Left lung (tissue), 10 donors: ENCODE measurements around the gene LPIN3. TPM values are rescaled to one million over a fixed set of nuclear protein-coding genes. Genes with fewer than 3 reads are reported as not detected.

Source experiments
- ATAC-seq: fragments of 200-7000 bp; cut with Tn5 transposase; one replicate; pipeline ENCODE4 v1.9.1; 2020; ENCODE audit warnings: moderate library complexity
- DNase-seq, 4 donors: peaks; one replicate each; pipeline ENCODE4 v3.0.0-alpha.2; 2013 to 2020
- H3K27ac ChIP-seq, 2 donors: fragments of 200-600 bp; sonication (generic) in 1 of 2; one replicate each; pipeline versions ENCODE4 v1.5.0 to v1.8.0; 2020 to 2021
- H3K27me3 ChIP-seq, 2 donors: fragments of 200-600 bp; sonication (generic) in 1 of 2; one replicate each; pipeline versions ENCODE4 v1.5.0 to v1.8.0; 2020 to 2021
- H3K36me3 ChIP-seq, 2 donors: fragments of 200-600 bp; sonication (generic) in 1 of 2; one replicate each; pipeline versions ENCODE4 v1.5.0 to v1.8.0; 2020 to 2021
- H3K4me1 ChIP-seq, 2 donors: fragments of 200-600 bp; one replicate each; pipeline ENCODE4 v1.8.0; 2021
- H3K4me3 ChIP-seq, 2 donors: fragments of 200-600 bp; sonication (generic) in 1 of 2; one replicate each; pipeline versions ENCODE4 v1.5.0 to v1.8.0; 2020 to 2021; ENCODE audit warnings: mild to moderate bottlenecking in 1 of 2
- H3K9me3 ChIP-seq, 2 donors: fragments of 200-600 bp; sonication (generic) in 1 of 2; one replicate each; pipeline versions ENCODE4 v1.5.0 to v1.8.0; 2020 to 2021
- CTCF ChIP-seq, 2 donors: fragments of 200-600 bp; sonication (generic) in 1 of 2; IDR thresholded peaks; one replicate each; pipeline versions ENCODE4 v1.5.0 to v1.8.0; 2021; ENCODE audit warnings: antibody characterized with exemption in 2 of 2
- intact Hi-C, 2 donors: fragments of 100-400 bp; cut with DNase I; formaldehyde crosslinking; loops; one replicate each; pipeline versions ENCODE4 v1.11.2 to v1.14.2; 2022
- polyA plus RNA-seq, 6 donors: library from polyadenylated mRNA; unstranded; fragments of 120-200 nt; gene quantifications; one replicate each; pipeline ENCODE4 v1.2.1, GENCODE V29; 2013; ENCODE audit not compliant: insufficient read length in 6 of 6
- total RNA-seq, 2 donors: library from RNA; stranded (reverse); fragmentation: NEBNext Ultra II Directional; extraction: Animal tissue kit (Norgen Biotek cat#: 25700); gene quantifications; one replicate each; pipeline ENCODE4 v1.2.1, GENCODE V29; 2021
- donor health status: DM: no; HTN: yes; CAD: no.
- donor health status: DM: no; HTN: no; CAD: no.

The LPIN3 gene
- total and polyA plus RNA-seq, 8 donors, result 9.6 to 20.4 (median 14.2) TPM

GRCh38 chr20:41320976-41321375 lies 19.6 kb upstream of the LPIN3 start:
- DNase-seq, result no peak
- no peak for ATAC-seq
- no peak overlapping the region for H3K4me3 ChIP-seq
- H3K4me1 ChIP-seq, result peaks cover 5 to 28% of the 10 kb centered on the region in 2 donors
- peak overlapping the region; percentile 2 to 46 for H3K27ac ChIP-seq
- intact Hi-C loops, result no loop called here
- H3K36me3 ChIP-seq, result no peaks in the 10 kb centered on the region
- TF ChIP-seq CTCF (IDR thresholded peaks at IDR 0.05), result no peak
- no peaks in the 10 kb centered on the region for H3K9me3 ChIP-seq
- no peaks in the 10 kb centered on the region for H3K27me3 ChIP-seq

GRCh38 chr20:41327178-41327577 lies 13.4 kb upstream of the LPIN3 start:
- Histone ChIP-seq H3K4me1 (peaks cover 13 to 20% of the 10 kb centered on the region in 2 donors), H3K27me3 (no peaks in the 10 kb centered on the region), H3K4me3 (no peak overlapping the region), H3K9me3 (no peaks in the 10 kb centered on the region), H3K36me3 (no peaks in the 10 kb centered on the region), H3K27ac (no peak overlapping the region)
- intact Hi-C loops, result no loop called here
- ATAC-seq (no peak), DNase-seq (no peak)
- TF ChIP-seq CTCF (IDR thresholded peaks at IDR 0.05), result no peak

- peaks cover 13 to 20% of the 10 kb centered on the region in 2 donors for H3K4me1 ChIP-seq
- peak in 3 of 4 donors; percentile 64 to 82 (median 82) for DNase-seq
- H3K27me3 ChIP-seq, result no peaks in the 10 kb centered on the region
- peak; percentile 94 for ATAC-seq
- no peaks in the 10 kb centered on the region for H3K9me3 ChIP-seq
- TF ChIP-seq CTCF (IDR thresholded peaks at IDR 0.05), result no peak
- H3K4me3 ChIP-seq, result no peak overlapping the region
- intact Hi-C loops, result loop anchor here in 1 of 2 donors (10.0 kb wide), 1 partner anchor 75 kb away; no protein-coding TSS in a partner anchor
- peak overlapping the region; percentile 79 to 80 for H3K27ac ChIP-seq
- H3K36me3 ChIP-seq, result no peaks in the 10 kb centered on the region
These were observed 10.9 kb upstream of the LPIN3 start for GRCh38 chr20:41329435-41330342.

- H3K27me3 ChIP-seq, result no peaks in the 10 kb centered on the region
- H3K4me1 ChIP-seq, result peaks cover 13 to 20% of the 10 kb centered on the region in 2 donors
- H3K4me3 ChIP-seq, result no peak overlapping the region
- H3K27ac ChIP-seq, result peak overlapping the region in 1 of 2 donors; percentile 79
- TF ChIP-seq CTCF (IDR thresholded peaks at IDR 0.05), result no peak
- no peaks in the 10 kb centered on the region for H3K9me3 ChIP-seq
- ATAC-seq (no peak), DNase-seq (no peak)
- no peaks in the 10 kb centered on the region for H3K36me3 ChIP-seq
- intact Hi-C loops, result loop anchor here in 1 of 2 donors (10.0 kb wide), 1 partner anchor 76 kb away; no protein-coding TSS in a partner anchor
These were observed 10.3 kb upstream of the LPIN3 start for GRCh38 chr20:41330343-41330720.

- Histone ChIP-seq H3K4me3 (no peak overlapping the region), H3K27me3 (no peaks in the 10 kb centered on the region), H3K9me3 (no peaks in the 10 kb centered on the region), H3K36me3 (no peaks in the 10 kb centered on the region), H3K27ac (no peak overlapping the region), H3K4me1 (peaks cover 13 to 20% of the 10 kb centered on the region in 2 donors)
- no peak for ATAC-seq
- no peak for DNase-seq
- TF ChIP-seq CTCF (IDR thresholded peaks at IDR 0.05), result no peak
- intact Hi-C loops, result loop anchor here in 1 of 2 donors (10.0 kb wide), 1 partner anchor 76 kb away; no protein-coding TSS in a partner anchor
These were observed 9.7 kb upstream of the LPIN3 start for GRCh38 chr20:41330941-41331340.
